ENCODE measurements around the gene EPHA2. TPM values are rescaled to one million over a fixed set of nuclear protein-coding genes. Genes with fewer than 3 reads are reported as not detected.
A peak's percentile ranks its signal among the peaks of the same experiment; 100 is the strongest.

The EPHA2 gene
- total and polyA plus RNA-seq, 12 donors = 7.8 to 25.1 (median 11.3) TPM

- TF ChIP-seq CTCF (IDR thresholded peaks at IDR 0.05) = peak; percentile 94 to 99 (median 97)
- WGBS, 2 donors = 23 to 24% methylated on average over 15 of the region's 15 CpGs
- Histone ChIP-seq H3K36me3 (no peaks in the 10 kb centered on the region), H3K4me3 (no peak overlapping the region), H3K27ac (no peak overlapping the region), H3K9me3 (no peaks in the 10 kb centered on the region), H3K27me3 (no peaks in the 10 kb centered on the region), H3K4me1 (peaks cover 0 to 38% (median 10%) of the 10 kb centered on the region in 9 donors)
- ATAC-seq (peak; percentile 72 to 84 (median 80)), DNase-seq (peak; percentile 69 to 83)
- intact Hi-C loops (cut with DNase I) = loop anchor here (1.0 to 10.0 kb wide), 8 partner anchors 36 to 186 kb away; partner anchors contain the start of gene SRARP (in 2 of the 10)
Measured at GRCh38 chr1:16187748-16188401, 32.0 kb upstream of the EPHA2 start.

DNA sequence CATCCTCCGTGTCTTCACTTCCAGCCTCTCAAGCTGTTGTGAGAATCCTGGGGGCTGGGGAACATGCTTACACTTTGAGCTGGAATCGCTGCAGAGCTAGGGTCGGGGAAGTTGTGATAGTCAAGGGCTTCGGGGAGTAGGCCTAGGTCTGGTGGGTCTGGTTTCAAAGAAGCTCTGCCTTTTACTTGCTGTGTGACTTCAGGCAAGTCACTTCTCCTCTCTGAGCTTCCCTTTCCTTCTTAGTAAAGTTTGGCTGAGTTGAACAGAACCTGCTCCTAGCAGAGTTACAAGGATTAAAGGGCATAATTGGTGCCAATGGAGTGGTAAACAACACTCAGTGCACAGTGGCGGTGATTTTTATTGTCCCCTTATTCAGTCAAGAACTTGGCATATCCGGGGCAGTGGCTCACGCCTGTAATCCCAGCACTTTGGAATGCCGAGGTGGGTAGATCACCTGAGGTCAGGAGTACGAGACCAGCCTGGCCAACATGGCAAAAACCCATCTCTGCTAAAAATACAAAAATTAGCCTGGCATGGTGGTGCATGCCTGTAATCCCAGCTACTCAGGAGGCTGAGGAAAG lies 30.9 kb upstream of the EPHA2 start:
- ATAC-seq = no peak
- intact Hi-C loops (cut with DNase I) = loop anchor here in 9 of 10 donors (1.0 to 10.0 kb wide), 7 partner anchors 34 to 184 kb away; partner anchors contain the start of gene SRARP (in 2 of the 9)
- peaks cover 4 to 45% (median 21%) of the 10 kb centered on the region in 9 donors for H3K4me1 ChIP-seq
- H3K27ac ChIP-seq = no peak overlapping the region
- no peak for DNase-seq
- H3K4me3 ChIP-seq = no peak overlapping the region
- 85 to 89% methylated on average over 9 of the region's 9 CpGs for WGBS, 2 donors
- no peaks in the 10 kb centered on the region for H3K27me3 ChIP-seq
- H3K9me3 ChIP-seq = no peaks in the 10 kb centered on the region
- no peaks in the 10 kb centered on the region for H3K36me3 ChIP-seq
- TF ChIP-seq CTCF (IDR thresholded peaks at IDR 0.05) = no peak

GRCh38 chr1:16184557-16185303 lies 28.9 kb upstream of the EPHA2 start:
- H3K4me1 ChIP-seq = peaks cover 12 to 50% (median 31%) of the 10 kb centered on the region in 9 donors
- no peaks in the 10 kb centered on the region for H3K9me3 ChIP-seq
- H3K36me3 ChIP-seq = no peaks in the 10 kb centered on the region
- no peak for ATAC-seq
- intact Hi-C loops (cut with DNase I) = loop anchor here in 7 of 10 donors (5.0 to 10.0 kb wide), 7 partner anchors 32 to 182 kb away; partner anchors contain the start of gene SRARP (in 2 of the 7)
- no peak for DNase-seq
- no peak overlapping the region for H3K4me3 ChIP-seq
- WGBS, 2 donors = 93% methylated on average over 10 of the region's 10 CpGs
- no peak for TF ChIP-seq CTCF (IDR thresholded peaks at IDR 0.05)
- no peak overlapping the region for H3K27ac ChIP-seq
- H3K27me3 ChIP-seq = no peaks in the 10 kb centered on the region

All from heart right ventricle (tissue), 16 donors.